ENCODE measurements around the gene PCSK6. TPM values are rescaled to one million over a fixed set of nuclear protein-coding genes. Genes with fewer than 3 reads are reported as not detected.
"Not testable (repeated sequence)": the region's sequence is repeated elsewhere in the genome, so short reads cannot be mapped to it uniquely, and the experiment has no call there.

PCSK6 gene
- total RNA-seq, 5 donors from 2014 or later (not counting 1 experiment from before 2014, with no cell fraction given), result 0.16 to 2.2 (median 1.3) TPM

DNA sequence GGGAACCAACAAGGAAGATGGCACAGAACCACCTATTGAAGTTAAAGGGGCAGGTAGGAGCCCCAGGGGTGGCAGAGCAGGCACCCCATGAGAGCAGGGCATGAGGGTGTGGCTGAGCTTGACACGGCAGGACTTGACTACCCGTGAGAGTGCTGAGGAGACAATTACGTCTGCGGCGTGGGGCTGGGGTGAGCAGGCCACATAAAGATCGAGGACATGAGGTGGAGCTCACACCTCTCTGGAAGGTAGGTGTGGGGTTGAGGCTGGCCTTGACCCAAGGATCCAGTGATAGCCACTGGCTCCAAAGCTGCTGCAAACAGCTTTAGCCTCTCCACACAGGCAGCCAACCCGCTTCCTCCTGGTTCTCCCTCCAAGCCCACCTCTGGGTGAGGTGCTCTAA lies 64.5 kb downstream of the PCSK6 start:
- H3K4me3 Mint-ChIP-seq, result no peak overlapping the region
- 86% methylated on average over 4 of the region's 7 CpGs for WGBS (ENCODE audit: insufficient coverage)
- CTCF ChIA-PET, result no interaction called here
- no peak overlapping the region for H3K4me3 ChIP-seq (ENCODE audit: control insufficient read depth in 1 of 2, extremely low read depth in 1 of 2, low read length in 1 of 2)
- H3K27ac Mint-ChIP-seq, result no peak overlapping the region
- peaks cover 0 to 19% of the 10 kb centered on the region in 2 experiments for H3K27me3 ChIP-seq (replicated peaks in 1 of 2; ENCODE audit: control insufficient read depth in 2 of 2, extremely low read depth in 1 of 2, insufficient read depth in 2 of 2, low read length in 1 of 2)
- H3K27ac ChIP-seq (ENCODE audit: low read length), result no peak overlapping the region
- no peaks in the 10 kb centered on the region for H3K36me3 ChIP-seq (ENCODE audit: control insufficient read depth in 2 of 2, extremely low read depth in 1 of 2, insufficient read depth in 1 of 2, low read length in 1 of 2)
- POLR2A ChIA-PET, result no interaction called here
- H3K36me3 Mint-ChIP-seq, result no peaks in the 10 kb centered on the region
- H3K4me1 ChIP-seq (ENCODE audit: control insufficient read depth in 1 of 2, extremely low read depth in 1 of 2, insufficient read depth in 2 of 2, low read length in 2 of 2), result no peaks in the 10 kb centered on the region
- ATAC-seq (replicated peaks in 1 of 4) (no peak), DNase-seq (no peak)
- peaks cover 0 to 4% (median 3%) of the 10 kb centered on the region in 3 donors for H3K9me3 Mint-ChIP-seq
- H3K4me1 Mint-ChIP-seq, result no peaks in the 10 kb centered on the region
- H3K9me3 ChIP-seq, result no peaks in the 10 kb centered on the region
- peaks cover 11 to 13% of the 10 kb centered on the region in 2 donors for H3K27me3 Mint-ChIP-seq

- Histone ChIP-seq H3K27me3 (replicated peaks in 1 of 2; ENCODE audit: control insufficient read depth in 2 of 2, extremely low read depth in 1 of 2, insufficient read depth in 2 of 2, low read length in 1 of 2) (peaks cover 0 to 9% of the 10 kb centered on the region in 2 experiments), H3K36me3 (ENCODE audit: control insufficient read depth in 2 of 2, extremely low read depth in 1 of 2, insufficient read depth in 1 of 2, low read length in 1 of 2) (no peaks in the 10 kb centered on the region), H3K4me1 (ENCODE audit: control insufficient read depth in 1 of 2, extremely low read depth in 1 of 2, insufficient read depth in 2 of 2, low read length in 2 of 2) (no peaks in the 10 kb centered on the region), H3K4me3 (ENCODE audit: control insufficient read depth in 1 of 2, extremely low read depth in 1 of 2, low read length in 1 of 2) (no peak overlapping the region), H3K9me3 (no peaks in the 10 kb centered on the region), H3K27ac (ENCODE audit: low read length) (no peak overlapping the region)
- H3K4me1 Mint-ChIP-seq, result no peaks in the 10 kb centered on the region
- H3K9me3 Mint-ChIP-seq, result peaks cover 3 to 9% (median 4%) of the 10 kb centered on the region in 3 donors
- DNase-seq (no peak), ATAC-seq (replicated peaks in 1 of 4) (no peak)
- no peak overlapping the region for H3K27ac Mint-ChIP-seq
- CTCF ChIA-PET, result no interaction called here
- WGBS (ENCODE audit: insufficient coverage), result 72% methylated on average over 3 of the region's 4 CpGs
- POLR2A ChIA-PET, result no interaction called here
- no peaks in the 10 kb centered on the region for H3K36me3 Mint-ChIP-seq
- peaks cover 27 to 28% of the 10 kb centered on the region in 2 donors for H3K27me3 Mint-ChIP-seq
- no peak overlapping the region for H3K4me3 Mint-ChIP-seq
Measured at GRCh38 chr15:101420232-101420631, 69.3 kb downstream of the PCSK6 start.

- H3K27ac ChIP-seq (ENCODE audit: low read length); DNase-seq; H3K36me3 ChIP-seq (ENCODE audit: control insufficient read depth in 2 of 2, extremely low read depth in 1 of 2, insufficient read depth in 1 of 2, low read length in 1 of 2); CTCF ChIA-PET; H3K27me3 ChIP-seq (replicated peaks in 1 of 2; ENCODE audit: control insufficient read depth in 2 of 2, extremely low read depth in 1 of 2, insufficient read depth in 2 of 2, low read length in 1 of 2); ATAC-seq (replicated peaks in 1 of 4); H3K4me3 Mint-ChIP-seq; H3K4me1 Mint-ChIP-seq; H3K4me1 ChIP-seq (ENCODE audit: control insufficient read depth in 1 of 2, extremely low read depth in 1 of 2, insufficient read depth in 2 of 2, low read length in 2 of 2); H3K4me3 ChIP-seq (ENCODE audit: control insufficient read depth in 1 of 2, extremely low read depth in 1 of 2, low read length in 1 of 2); H3K9me3 ChIP-seq; H3K9me3 Mint-ChIP-seq; H3K27ac Mint-ChIP-seq; H3K36me3 Mint-ChIP-seq; POLR2A ChIA-PET: not testable (repeated sequence)
- WGBS (ENCODE audit: insufficient coverage), result 83% methylated on average over 6 of the region's 6 CpGs
- H3K27me3 Mint-ChIP-seq, result peaks cover 22 to 25% of the 10 kb centered on the region in 2 donors
Measured at GRCh38 chr15:101416475-101416874, 73.0 kb downstream of the PCSK6 start.

GRCh38 chr15:101413239-101413638 lies 76.3 kb downstream of the PCSK6 start:
- H3K4me3 Mint-ChIP-seq, result no peak overlapping the region
- Histone ChIP-seq H3K36me3 (ENCODE audit: control insufficient read depth in 2 of 2, extremely low read depth in 1 of 2, insufficient read depth in 1 of 2, low read length in 1 of 2) (no peaks in the 10 kb centered on the region), H3K27me3 (replicated peaks in 1 of 2; ENCODE audit: control insufficient read depth in 2 of 2, extremely low read depth in 1 of 2, insufficient read depth in 2 of 2, low read length in 1 of 2) (peaks cover 0 to 18% of the 10 kb centered on the region in 2 experiments), H3K4me1 (ENCODE audit: control insufficient read depth in 1 of 2, extremely low read depth in 1 of 2, insufficient read depth in 2 of 2, low read length in 2 of 2) (no peaks in the 10 kb centered on the region), H3K9me3 (no peaks in the 10 kb centered on the region), H3K4me3 (ENCODE audit: control insufficient read depth in 1 of 2, extremely low read depth in 1 of 2, low read length in 1 of 2) (no peak overlapping the region), H3K27ac (ENCODE audit: low read length) (no peak overlapping the region)
- CTCF ChIA-PET, result no interaction called here
- peaks cover 22 to 28% of the 10 kb centered on the region in 2 donors for H3K27me3 Mint-ChIP-seq
- peaks cover 0 to 9% (median 4%) of the 10 kb centered on the region in 3 donors for H3K9me3 Mint-ChIP-seq
- POLR2A ChIA-PET, result no interaction called here
- WGBS (ENCODE audit: insufficient coverage), result no CpG with 5 or more reads among the region's 3 CpGs
- no peak for DNase-seq
- no peak for ATAC-seq (replicated peaks in 1 of 4)
- no peaks in the 10 kb centered on the region for H3K36me3 Mint-ChIP-seq
- H3K27ac Mint-ChIP-seq, result no peak overlapping the region
- peaks cover 0 to 2% (median 0%) of the 10 kb centered on the region in 3 donors for H3K4me1 Mint-ChIP-seq

GRCh38 chr15:101411581-101411980 lies 77.9 kb downstream of the PCSK6 start:
- Histone ChIP-seq H3K27me3 (replicated peaks in 1 of 2; ENCODE audit: control insufficient read depth in 2 of 2, extremely low read depth in 1 of 2, insufficient read depth in 2 of 2, low read length in 1 of 2) (peaks cover 0 to 30% of the 10 kb centered on the region in 2 experiments), H3K4me1 (ENCODE audit: control insufficient read depth in 1 of 2, extremely low read depth in 1 of 2, insufficient read depth in 2 of 2, low read length in 2 of 2) (no peaks in the 10 kb centered on the region), H3K36me3 (ENCODE audit: control insufficient read depth in 2 of 2, extremely low read depth in 1 of 2, insufficient read depth in 1 of 2, low read length in 1 of 2) (no peaks in the 10 kb centered on the region), H3K9me3 (no peaks in the 10 kb centered on the region), H3K4me3 (ENCODE audit: control insufficient read depth in 1 of 2, extremely low read depth in 1 of 2, low read length in 1 of 2) (no peak overlapping the region), H3K27ac (ENCODE audit: low read length) (no peak overlapping the region)
- Mint-ChIP-seq H3K4me3 (no peak overlapping the region), H3K4me1 (peaks cover 0 to 7% (median 0%) of the 10 kb centered on the region in 3 donors), H3K27me3 (peaks cover 23 to 32% of the 10 kb centered on the region in 2 donors), H3K36me3 (no peaks in the 10 kb centered on the region), H3K9me3 (peaks cover 0 to 6% (median 4%) of the 10 kb centered on the region in 3 donors), H3K27ac (no peak overlapping the region)
- ChIA-PET CTCF (no interaction called here), POLR2A (no interaction called here)
- WGBS (ENCODE audit: insufficient coverage), result 71% methylated on average over 6 of the region's 10 CpGs
- ATAC-seq (replicated peaks in 1 of 4) (no peak), DNase-seq (no peak)

DNA sequence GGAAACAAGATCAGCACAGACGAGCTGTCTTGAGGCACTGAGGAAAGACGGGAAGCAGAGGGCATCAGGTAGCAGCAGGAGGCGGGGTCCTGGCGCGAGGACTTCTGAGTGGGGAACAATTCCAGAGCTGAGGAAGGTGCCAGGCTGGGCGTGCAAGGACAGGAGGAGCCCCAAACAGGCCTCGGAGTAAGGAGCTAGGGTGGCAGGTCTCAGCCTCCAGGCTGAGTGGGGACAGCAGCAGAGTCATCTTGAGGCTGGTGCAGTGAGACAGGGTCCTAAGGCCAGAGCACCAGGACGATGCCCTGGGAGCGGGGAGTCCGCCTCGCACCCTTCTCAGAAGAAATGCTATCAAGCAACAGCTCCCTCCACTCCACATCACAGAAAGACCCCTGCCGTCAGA lies 78.4 kb downstream of the PCSK6 start:
- H3K4me1 ChIP-seq (ENCODE audit: control insufficient read depth in 1 of 2, extremely low read depth in 1 of 2, insufficient read depth in 2 of 2, low read length in 2 of 2), result no peaks in the 10 kb centered on the region
- peaks cover 0 to 30% of the 10 kb centered on the region in 2 experiments for H3K27me3 ChIP-seq (replicated peaks in 1 of 2; ENCODE audit: control insufficient read depth in 2 of 2, extremely low read depth in 1 of 2, insufficient read depth in 2 of 2, low read length in 1 of 2)
- Mint-ChIP-seq H3K9me3 (peaks cover 0 to 5% (median 4%) of the 10 kb centered on the region in 3 donors), H3K4me3 (no peak overlapping the region), H3K27me3 (peaks cover 27 to 30% of the 10 kb centered on the region in 2 donors), H3K4me1 (peaks cover 0 to 7% (median 0%) of the 10 kb centered on the region in 3 donors), H3K27ac (no peak overlapping the region), H3K36me3 (no peaks in the 10 kb centered on the region)
- H3K4me3 ChIP-seq (ENCODE audit: control insufficient read depth in 1 of 2, extremely low read depth in 1 of 2, low read length in 1 of 2), result no peak overlapping the region
- ChIA-PET POLR2A (no interaction called here), CTCF (no interaction called here)
- no peak for ATAC-seq (replicated peaks in 1 of 4)
- DNase-seq, result no peak
- no peak overlapping the region for H3K27ac ChIP-seq (ENCODE audit: low read length)
- WGBS (ENCODE audit: insufficient coverage), result 81% methylated on average over 12 of the region's 12 CpGs
- H3K9me3 ChIP-seq, result no peaks in the 10 kb centered on the region
- H3K36me3 ChIP-seq (ENCODE audit: control insufficient read depth in 2 of 2, extremely low read depth in 1 of 2, insufficient read depth in 1 of 2, low read length in 1 of 2), result no peaks in the 10 kb centered on the region

- no peak overlapping the region for H3K4me3 ChIP-seq (ENCODE audit: control insufficient read depth in 1 of 2, extremely low read depth in 1 of 2, low read length in 1 of 2)
- peaks cover 0 to 30% of the 10 kb centered on the region in 2 experiments for H3K27me3 ChIP-seq (replicated peaks in 1 of 2; ENCODE audit: control insufficient read depth in 2 of 2, extremely low read depth in 1 of 2, insufficient read depth in 2 of 2, low read length in 1 of 2)
- H3K4me3 Mint-ChIP-seq, result no peak overlapping the region
- H3K4me1 Mint-ChIP-seq, result peaks cover 0 to 7% (median 0%) of the 10 kb centered on the region in 3 donors
- WGBS (ENCODE audit: insufficient coverage), result 75% methylated on average over 7 of the region's 7 CpGs
- peaks cover 0 to 4% (median 0%) of the 10 kb centered on the region in 3 donors for H3K9me3 Mint-ChIP-seq
- no peak overlapping the region for H3K27ac ChIP-seq (ENCODE audit: low read length)
- CTCF ChIA-PET, result no interaction called here
- H3K36me3 ChIP-seq (ENCODE audit: control insufficient read depth in 2 of 2, extremely low read depth in 1 of 2, insufficient read depth in 1 of 2, low read length in 1 of 2), result no peaks in the 10 kb centered on the region
- no peaks in the 10 kb centered on the region for H3K9me3 ChIP-seq
- H3K27ac Mint-ChIP-seq, result no peak overlapping the region
- DNase-seq (no peak), ATAC-seq (replicated peaks in 1 of 4) (no peak)
- no peaks in the 10 kb centered on the region for H3K4me1 ChIP-seq (ENCODE audit: control insufficient read depth in 1 of 2, extremely low read depth in 1 of 2, insufficient read depth in 2 of 2, low read length in 2 of 2)
- POLR2A ChIA-PET, result no interaction called here
- peaks cover 25 to 27% of the 10 kb centered on the region in 2 donors for H3K27me3 Mint-ChIP-seq
- no peaks in the 10 kb centered on the region for H3K36me3 Mint-ChIP-seq
Measured at GRCh38 chr15:101410612-101411011, 78.9 kb downstream of the PCSK6 start.
